ENCODE results near the gene KCTD1.
A peak's percentile ranks its signal among the peaks of the same experiment; 100 is the strongest.

KCTD1 gene

GRCh38 chr18:26549263-26550094, 1.1 kb upstream of the KCTD1 start:
- ATAC-seq, result no peak

GRCh38 chr18:26547646-26548414, 523 bp downstream of the KCTD1 start:
- ATAC-seq, result peak; percentile 52 to 53

GRCh38 chr18:26546875-26547645, 1.3 kb downstream of the KCTD1 start:
- ATAC-seq, result no peak

GRCh38 chr18:26546170-26546874, 2.0 kb downstream of the KCTD1 start:
- ATAC-seq, result no peak

- ATAC-seq, result no peak
Observed at GRCh38 chr18:26545335-26546123, 2.8 kb downstream of the KCTD1 start.

GRCh38 chr18:26544451-26544850, 3.9 kb downstream of the KCTD1 start:
- no peak for ATAC-seq

GRCh38 chr18:26543373-26543772, 5.0 kb downstream of the KCTD1 start:
- ATAC-seq, result no peak

- ATAC-seq, result no peak
Observed at GRCh38 chr18:26540043-26540628, 8.2 kb downstream of the KCTD1 start.

- ATAC-seq, result no peak
Observed at GRCh38 chr18:26538524-26538923, 9.8 kb downstream of the KCTD1 start.

GRCh38 chr18:26536664-26537063, 11.7 kb downstream of the KCTD1 start:
- no peak for ATAC-seq

- ATAC-seq, result no peak
Observed at GRCh38 chr18:26536032-26536431, 12.3 kb downstream of the KCTD1 start.

GRCh38 chr18:26535630-26536029, 12.7 kb downstream of the KCTD1 start:
- no peak for ATAC-seq

- ATAC-seq, result no peak
Observed at GRCh38 chr18:26532367-26533340, 15.7 kb downstream of the KCTD1 start.

GRCh38 chr18:26531605-26532298, 16.6 kb downstream of the KCTD1 start:
- ATAC-seq, result no peak

GRCh38 chr18:26526966-26527234, 21.5 kb downstream of the KCTD1 start:
- ATAC-seq, result no peak

- ATAC-seq, result no peak
Observed at GRCh38 chr18:26526128-26526965, 22.0 kb downstream of the KCTD1 start.

- ATAC-seq, result no peak
Observed at GRCh38 chr18:26524504-26525351, 23.6 kb downstream of the KCTD1 start.

GRCh38 chr18:26524002-26524401, 24.4 kb downstream of the KCTD1 start:
- no peak for ATAC-seq

Data from activated CD4-positive, CD25-positive, alpha-beta regulatory T cell treated with anti-CD3 and anti-CD28 coated beads, Interleukin-2, amount 50 U/mL, for 24 hours (primary cell).